Thymus (tissue), 11 donors: ENCODE data around the gene EML6. TPM values are rescaled to one million over a fixed set of nuclear protein-coding genes. Genes with fewer than 3 reads are reported as not detected.

Experiments
- DNase-seq, 9 donors: peaks; one replicate each; pipeline ENCODE4 v3.0.0-alpha.2; 2013; ENCODE audit warnings: low spot score in 9 of 9, low read depth in 6 of 9, missing footprints in 1 of 9
- H3K27ac ChIP-seq, 2 donors: one replicate each; pipeline ENCODE4 v1.5.1; 2013; ENCODE audit warnings: control low read depth in 1 of 2, low read depth in 1 of 2, low read length in 1 of 2, mild to moderate bottlenecking in 1 of 2, moderate library complexity in 1 of 2
- H3K27me3 ChIP-seq, 2 donors: one replicate each; pipeline ENCODE4 v1.5.1; 2013; ENCODE audit warnings: low read length in 1 of 2; ENCODE audit not compliant: control insufficient read depth in 2 of 2, insufficient read depth in 1 of 2
- H3K36me3 ChIP-seq, 2 donors: one replicate each; pipeline ENCODE4 v1.5.1; 2013; ENCODE audit warnings: low read length in 1 of 2, mild to moderate bottlenecking in 1 of 2, moderate library complexity in 1 of 2; ENCODE audit not compliant: control insufficient read depth in 2 of 2, insufficient read depth in 2 of 2
- H3K4me1 ChIP-seq, 2 donors: one replicate each; pipeline ENCODE4 v1.5.1; 2013; ENCODE audit warnings: low read length in 2 of 2; ENCODE audit not compliant: control insufficient read depth in 2 of 2, insufficient read depth in 2 of 2
- H3K4me3 ChIP-seq, 2 donors: one replicate each; pipeline ENCODE4 v1.5.1; 2013; ENCODE audit warnings: low read length in 2 of 2, control low read depth in 1 of 2, mild to moderate bottlenecking in 1 of 2
- H3K9me3 ChIP-seq, 2 donors: one replicate each; pipeline ENCODE4 v1.5.1; 2013; ENCODE audit warnings: low read length in 1 of 2, mild to moderate bottlenecking in 1 of 2; ENCODE audit not compliant: control insufficient read depth in 2 of 2, insufficient read depth in 1 of 2
- WGBS: extraction: QIAGEN DNeasy Blood & Tissue Kit; methylation state at CpG from one replicate; pipeline ENCODE4 v1.1.7; 2013; 5-methylcytosine and 5-hydroxymethylcytosine counted together
- polyA plus RNA-seq: library from polyadenylated mRNA; stranded (reverse); fragments of 200-250 nt; gene quantifications from one replicate; pipeline ENCODE4 v1.2.3, GENCODE V29; 2013
- total RNA-seq: library from RNA; stranded (reverse); fragments of 120-200 nt; gene quantifications from one replicate; pipeline ENCODE4 v1.2.4, GENCODE V29; 2013
- donor health status: healthy.

Gene EML6
- total and polyA plus RNA-seq, 2 donors = 1.2 to 3.4 TPM

- H3K36me3 ChIP-seq = no peaks in the 10 kb centered on the region
- no peak overlapping the region for H3K27ac ChIP-seq
- WGBS = 90% methylated on average over 8 of the region's 8 CpGs
- no peak overlapping the region for H3K4me3 ChIP-seq
- no peaks in the 10 kb centered on the region for H3K27me3 ChIP-seq
- DNase-seq = no peak
- H3K4me1 ChIP-seq = no peaks in the 10 kb centered on the region
- peaks cover 1 to 9% of the 10 kb centered on the region in 2 donors for H3K9me3 ChIP-seq
Observed at GRCh38 chr2:54936766-54937165, 213.3 kb downstream of the EML6 start.

DNA sequence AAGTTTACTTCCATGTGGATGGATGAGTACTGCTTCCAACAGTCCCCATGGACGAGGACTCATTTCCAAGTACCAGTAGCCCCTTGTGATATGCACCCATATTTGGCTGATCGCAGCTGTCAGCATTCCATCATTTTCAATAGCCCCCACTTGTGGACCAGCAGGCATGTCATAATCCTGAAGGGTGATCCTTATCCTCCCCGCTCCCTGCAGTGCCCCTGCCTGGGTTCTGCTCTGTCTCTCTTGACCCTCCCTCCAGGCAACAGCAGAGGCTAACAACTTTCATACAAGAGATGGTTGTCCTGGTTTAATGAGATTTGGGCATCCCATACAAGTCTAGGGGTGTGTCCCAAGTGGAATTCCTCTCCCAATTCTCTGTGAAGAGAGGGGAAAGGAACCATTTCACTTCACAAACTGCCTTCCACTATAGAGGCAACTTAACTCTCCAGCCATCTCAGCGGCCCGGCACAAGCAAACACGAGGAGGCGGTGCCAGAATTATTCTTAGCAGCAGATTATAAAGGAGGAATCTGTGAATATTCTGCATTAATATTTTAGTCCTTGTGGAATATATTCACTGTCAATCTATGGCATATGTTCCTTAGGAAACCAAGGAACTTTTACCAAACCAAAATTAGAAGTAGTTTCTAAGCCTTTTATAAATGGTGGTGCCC is 216.1 kb downstream of the EML6 start:
- Histone ChIP-seq H3K9me3 (peaks cover 1 to 9% of the 10 kb centered on the region in 2 donors), H3K27me3 (no peaks in the 10 kb centered on the region), H3K27ac (no peak overlapping the region), H3K36me3 (no peaks in the 10 kb centered on the region), H3K4me3 (no peak overlapping the region), H3K4me1 (peaks cover 0 to 9% of the 10 kb centered on the region in 2 donors)
- 95% methylated on average over 7 of the region's 7 CpGs for WGBS
- DNase-seq = no peak

DNA sequence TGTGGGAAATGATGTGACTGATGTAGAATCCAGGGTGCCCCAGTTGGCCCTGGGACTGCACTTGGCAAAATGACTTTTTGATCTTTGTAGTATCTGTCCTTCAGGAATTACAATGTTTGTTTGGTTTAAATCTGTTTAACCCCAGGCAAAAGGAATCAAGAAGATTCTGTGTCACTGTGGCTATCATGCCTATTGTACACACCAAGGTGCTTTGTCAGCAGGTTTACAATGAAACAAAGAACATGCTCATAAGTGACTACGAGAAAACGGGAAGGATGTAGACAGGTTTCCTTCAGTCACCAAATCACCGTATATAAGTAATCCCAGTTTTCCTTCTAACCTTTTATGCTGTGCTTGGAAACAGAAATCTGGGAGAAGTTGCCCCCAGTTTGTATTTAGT is 217.3 kb downstream of the EML6 start:
- WGBS = 71% methylated on average over 3 of the region's 3 CpGs
- no peak overlapping the region for H3K4me3 ChIP-seq
- peaks cover 0 to 9% of the 10 kb centered on the region in 2 donors for H3K4me1 ChIP-seq

DNA sequence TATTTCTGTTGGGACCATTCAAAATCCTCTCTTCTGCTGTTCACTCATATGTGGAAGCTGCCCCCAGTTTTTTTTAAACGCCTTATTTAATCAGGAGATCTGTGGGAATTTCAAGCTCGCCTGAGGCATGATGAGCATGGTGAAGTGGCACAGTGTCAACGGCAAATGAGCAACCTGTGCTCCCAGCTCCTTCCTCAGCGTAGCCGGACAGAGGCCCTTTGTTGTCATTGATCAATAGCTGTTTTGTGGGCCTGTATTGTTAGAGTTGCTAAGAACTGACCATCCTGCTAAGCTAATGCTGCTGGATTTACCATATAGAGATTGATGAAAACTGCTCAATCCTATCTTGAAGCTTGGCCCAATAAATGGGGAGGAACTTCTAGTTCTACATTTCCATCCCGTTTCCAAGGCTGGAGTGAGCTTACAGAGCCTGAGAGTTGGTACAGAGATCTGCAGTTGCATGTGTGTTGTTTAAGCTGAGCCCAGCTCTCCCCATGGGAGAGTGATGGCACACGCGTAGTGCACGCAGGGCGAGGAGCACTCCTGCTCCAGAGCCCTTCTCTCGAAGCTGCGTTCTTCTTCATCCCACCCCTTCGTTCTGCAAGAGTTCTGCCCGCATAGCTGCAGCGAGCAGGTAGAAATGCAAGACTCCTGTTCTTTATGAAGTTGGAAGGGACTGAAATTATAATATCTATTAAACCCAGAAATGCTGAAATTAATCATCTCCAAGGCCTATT is 218.0 kb downstream of the EML6 start:
- no peak overlapping the region for H3K27ac ChIP-seq
- H3K27me3 ChIP-seq = no peaks in the 10 kb centered on the region
- H3K4me3 ChIP-seq = no peak overlapping the region
- peaks cover 1 to 9% of the 10 kb centered on the region in 2 donors for H3K9me3 ChIP-seq
- peaks cover 0 to 9% of the 10 kb centered on the region in 2 donors for H3K4me1 ChIP-seq
- no peaks in the 10 kb centered on the region for H3K36me3 ChIP-seq
- WGBS = 98% methylated on average over 15 of the region's 15 CpGs
- DNase-seq = no peak

More for the DNA sequence above, 217.3 kb downstream of the EML6 start:
- DNase-seq = no peak
- H3K27me3 ChIP-seq = no peaks in the 10 kb centered on the region
- peaks cover 1 to 9% of the 10 kb centered on the region in 2 donors for H3K9me3 ChIP-seq
- H3K36me3 ChIP-seq = no peaks in the 10 kb centered on the region
- no peak overlapping the region for H3K27ac ChIP-seq

- H3K9me3 ChIP-seq = peaks cover 1 to 3% of the 10 kb centered on the region in 2 donors
- no peaks in the 10 kb centered on the region for H3K27me3 ChIP-seq
- peak in 6 of 9 donors; percentile 6 to 50 (median 16) for DNase-seq
- no peak overlapping the region for H3K4me3 ChIP-seq
- peaks cover 0 to 9% of the 10 kb centered on the region in 2 donors for H3K4me1 ChIP-seq
- H3K36me3 ChIP-seq = no peaks in the 10 kb centered on the region
- no peak overlapping the region for H3K27ac ChIP-seq
- 23% methylated on average over 5 of the region's 5 CpGs for WGBS
Observed at GRCh38 chr2:54942373-54942772, 218.9 kb downstream of the EML6 start.

DNA sequence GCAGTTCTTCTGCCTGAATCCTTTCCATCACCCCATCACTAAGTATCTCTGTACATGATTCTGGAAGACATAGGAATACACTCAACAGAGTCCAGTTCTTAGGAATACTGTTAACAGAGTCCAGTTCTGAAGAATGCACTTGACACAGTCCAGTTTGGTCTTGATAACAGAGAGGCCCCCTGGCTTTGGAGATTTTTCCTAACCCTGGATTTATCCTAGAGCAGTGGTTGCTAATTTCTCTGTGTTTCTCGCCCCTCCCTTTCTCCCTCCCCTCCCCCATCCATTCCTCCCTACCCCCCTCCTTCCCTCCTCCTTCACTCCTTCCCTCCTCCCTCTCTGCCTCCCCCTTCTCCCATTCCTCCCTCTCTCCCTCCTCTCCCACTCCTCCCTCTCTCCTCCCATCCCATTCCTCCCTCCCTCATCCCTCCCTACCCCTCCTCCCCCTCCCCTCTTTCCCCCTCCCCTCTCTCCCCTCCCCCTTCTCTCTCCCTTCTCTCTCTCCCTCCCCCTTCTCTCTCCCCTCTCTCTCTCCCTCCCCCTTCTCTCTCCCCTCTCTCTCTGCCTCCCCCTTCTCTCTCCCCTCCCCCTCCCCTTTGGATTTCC is 221.4 kb downstream of the EML6 start:
- no peaks in the 10 kb centered on the region for H3K27me3 ChIP-seq
- WGBS = 97% methylated on average over 1 of the region's 1 CpG
- H3K9me3 ChIP-seq = no peaks in the 10 kb centered on the region
- DNase-seq = no peak
- H3K27ac ChIP-seq = no peak overlapping the region
- peaks cover 0 to 9% of the 10 kb centered on the region in 2 donors for H3K4me1 ChIP-seq
- H3K4me3 ChIP-seq = no peak overlapping the region
- H3K36me3 ChIP-seq = no peaks in the 10 kb centered on the region

- no peaks in the 10 kb centered on the region for H3K36me3 ChIP-seq
- H3K27ac ChIP-seq = peak overlapping the region in 1 of 2 donors; percentile 19
- no peak for DNase-seq
- no peak overlapping the region for H3K4me3 ChIP-seq
- 80% methylated on average over 8 of the region's 8 CpGs for WGBS
- no peaks in the 10 kb centered on the region for H3K9me3 ChIP-seq
- H3K4me1 ChIP-seq = peaks cover 0 to 9% of the 10 kb centered on the region in 2 donors
- no peaks in the 10 kb centered on the region for H3K27me3 ChIP-seq
Observed at GRCh38 chr2:54945391-54946219, 222.1 kb downstream of the EML6 start.

- peak overlapping the region in 1 of 2 donors; percentile 68 for H3K27ac ChIP-seq
- no peak overlapping the region for H3K4me3 ChIP-seq
- no peaks in the 10 kb centered on the region for H3K36me3 ChIP-seq
- H3K4me1 ChIP-seq = peaks cover 0 to 9% of the 10 kb centered on the region in 2 donors
- H3K9me3 ChIP-seq = no peaks in the 10 kb centered on the region
- WGBS = 96% methylated on average over 9 of the region's 9 CpGs
- no peak for DNase-seq
- no peaks in the 10 kb centered on the region for H3K27me3 ChIP-seq
Observed at GRCh38 chr2:54946220-54946805, 222.9 kb downstream of the EML6 start.
